ENCODE measurements around the gene MEF2B. TPM values are rescaled to one million over a fixed set of nuclear protein-coding genes. Genes with fewer than 3 reads are reported as not detected.

Gene MEF2B
- total RNA-seq, 1 experiment from 2014 or later: 2.3 TPM

GRCh38 chr19:19134687-19135158, 35.3 kb downstream of the MEF2B start:
- Mint-ChIP-seq H3K27me3 (ENCODE audit: unreplicated experiment) (no peaks in the 10 kb centered on the region), H3K36me3 (ENCODE audit: insufficient read depth, unreplicated experiment) (peaks cover 15% of the 10 kb centered on the region), H3K4me1 (ENCODE audit: low read depth, unreplicated experiment) (peaks cover 12% of the 10 kb centered on the region), H3K9me3 (ENCODE audit: low read depth, unreplicated experiment) (no peaks in the 10 kb centered on the region), H3K27ac (ENCODE audit: unreplicated experiment) (no peak overlapping the region), H3K4me3 (ENCODE audit: low read depth, unreplicated experiment) (no peak overlapping the region)
- CTCF ChIA-PET: no interaction called here
- no peak for DNase-seq
- no peak for TF ChIP-seq CTCF (IDR thresholded peaks at IDR 0.05; ENCODE audit: unreplicated experiment)
- no TSS peak for BruUV-seq (replicated peaks)
- intact Hi-C loops (cut with micrococcal nuclease; ENCODE audit: unreplicated experiment): no loop called here

GRCh38 chr19:19133985-19134384, 36.1 kb downstream of the MEF2B start:
- Mint-ChIP-seq H3K4me3 (ENCODE audit: low read depth, unreplicated experiment) (no peak overlapping the region), H3K27ac (ENCODE audit: unreplicated experiment) (no peak overlapping the region), H3K36me3 (ENCODE audit: insufficient read depth, unreplicated experiment) (peaks cover 15% of the 10 kb centered on the region), H3K9me3 (ENCODE audit: low read depth, unreplicated experiment) (no peaks in the 10 kb centered on the region), H3K4me1 (ENCODE audit: low read depth, unreplicated experiment) (peaks cover 12% of the 10 kb centered on the region), H3K27me3 (ENCODE audit: unreplicated experiment) (no peaks in the 10 kb centered on the region)
- TF ChIP-seq CTCF (IDR thresholded peaks at IDR 0.05; ENCODE audit: unreplicated experiment): no peak
- BruUV-seq (replicated peaks): no TSS peak
- DNase-seq: no peak
- CTCF ChIA-PET: no interaction called here
- intact Hi-C loops (cut with micrococcal nuclease; ENCODE audit: unreplicated experiment): no loop called here

- peaks cover 7% of the 10 kb centered on the region for H3K36me3 Mint-ChIP-seq (ENCODE audit: insufficient read depth, unreplicated experiment)
- intact Hi-C loops (cut with micrococcal nuclease; ENCODE audit: unreplicated experiment): no loop called here
- no peak for TF ChIP-seq CTCF (IDR thresholded peaks at IDR 0.05; ENCODE audit: unreplicated experiment)
- H3K4me1 Mint-ChIP-seq (ENCODE audit: low read depth, unreplicated experiment): peaks cover 11% of the 10 kb centered on the region
- H3K27ac Mint-ChIP-seq (ENCODE audit: unreplicated experiment): no peak overlapping the region
- no peaks in the 10 kb centered on the region for H3K9me3 Mint-ChIP-seq (ENCODE audit: low read depth, unreplicated experiment)
- CTCF ChIA-PET: no interaction called here
- H3K4me3 Mint-ChIP-seq (ENCODE audit: low read depth, unreplicated experiment): no peak overlapping the region
- BruUV-seq (replicated peaks): no TSS peak
- no peak for DNase-seq
- H3K27me3 Mint-ChIP-seq (ENCODE audit: unreplicated experiment): no peaks in the 10 kb centered on the region
Observed at GRCh38 chr19:19132912-19133311, 37.2 kb downstream of the MEF2B start.

- no peak for TF ChIP-seq CTCF (IDR thresholded peaks at IDR 0.05; ENCODE audit: unreplicated experiment)
- Mint-ChIP-seq H3K36me3 (ENCODE audit: insufficient read depth, unreplicated experiment) (no peaks in the 10 kb centered on the region), H3K4me1 (ENCODE audit: low read depth, unreplicated experiment) (peaks cover 2% of the 10 kb centered on the region), H3K27ac (ENCODE audit: unreplicated experiment) (no peak overlapping the region), H3K27me3 (ENCODE audit: unreplicated experiment) (no peaks in the 10 kb centered on the region), H3K9me3 (ENCODE audit: low read depth, unreplicated experiment) (no peaks in the 10 kb centered on the region), H3K4me3 (ENCODE audit: low read depth, unreplicated experiment) (no peak overlapping the region)
- CTCF ChIA-PET: no interaction called here
- no peak for DNase-seq
- intact Hi-C loops (cut with micrococcal nuclease; ENCODE audit: unreplicated experiment): no loop called here
- no TSS peak for BruUV-seq (replicated peaks)
Observed at GRCh38 chr19:19131989-19132388, 38.1 kb downstream of the MEF2B start.

Measured in Calu3 (cell line).